Measurements from ENCODE around the gene METTL3. TPM values are rescaled to one million over a fixed set of nuclear protein-coding genes. Genes with fewer than 3 reads are reported as not detected.

METTL3 gene
- total and polyA plus RNA-seq, 4 experiments from 2014 or later: 20.1 to 98.9 (median 60.6) TPM

DNA sequence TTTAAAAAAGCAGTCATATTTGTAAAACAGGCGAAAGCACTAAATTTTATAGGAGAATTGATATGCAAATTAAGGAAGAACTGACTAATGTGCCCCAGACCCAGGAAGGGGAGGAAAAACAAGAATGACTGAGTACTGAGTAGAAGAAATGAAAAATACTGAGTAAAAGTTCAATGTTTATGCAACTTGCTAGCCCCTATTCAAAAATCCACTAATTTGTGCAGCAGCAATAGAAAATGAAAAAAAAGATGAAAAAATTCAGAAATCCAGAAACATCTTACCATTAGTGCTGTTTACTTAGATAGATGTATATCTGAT is 61.3 kb downstream of the METTL3 start:
- Mint-ChIP-seq H3K36me3 (peaks cover 4 to 36% of the 10 kb centered on the region in 2 donors), H3K9me3 (no peaks in the 10 kb centered on the region), H3K27ac (peak overlapping the region; percentile 6 to 81 (median 43)), H3K27me3 (no peaks in the 10 kb centered on the region), H3K4me3 (peak overlapping the region in 4 of 8 donors; percentile 35 to 55 (median 44)), H3K4me1 (peaks cover 44 to 75% (median 58%) of the 10 kb centered on the region in 4 donors)
- Histone ChIP-seq H3K27ac (ENCODE audit: low read depth, low read length) (peak overlapping the region; percentile 18), H3K4me3 (ENCODE audit: low read length in 2 of 2) (no peak overlapping the region), H3K27me3 (ENCODE audit: insufficient read depth, low read length) (no peaks in the 10 kb centered on the region), H3K36me3 (ENCODE audit: insufficient read depth, low read length) (no peaks in the 10 kb centered on the region), H3K9me3 (ENCODE audit: control insufficient read depth in 1 of 2, low read length in 2 of 2) (no peaks in the 10 kb centered on the region), H3K4me1 (ENCODE audit: insufficient read depth, low read length) (peaks cover 66% of the 10 kb centered on the region)
- intact Hi-C loops (cut with micrococcal nuclease): no loop called here
- ChIA-PET POLR2A (ENCODE audit: partially characterized antibody) (interaction anchor here (1.5 to 3.7 kb wide), 2 partner anchors 12 to 13 kb away, joined by 12 to 28 read pairs; no protein-coding TSS in a partner anchor), CTCF (ENCODE audit: partially characterized antibody) (interaction anchor here (0.9 kb wide), 1 partner anchor 13 kb away, joined by 4 read pairs; no protein-coding TSS in a partner anchor)
- no peak for DNase-seq

Other genes with a start within 250 kb of the METTL3 start
- 100 to 1,000 TPM; 538 to 539 TPM for gene HNRNPC, start 241.9 kb downstream of the METTL3 start, total RNA-seq
- 1,000 to 10,000 TPM in 1 of 2 donors, 100 to 1,000 TPM in 1; 705 to 1,178 TPM for gene HNRNPC, start 241.9 kb downstream of the METTL3 start, polyA plus RNA-seq
- under 1 TPM in 1 of 2 experiments, not detected in 1; 0.47 TPM for gene RPGRIP1, start 231.3 kb downstream of the METTL3 start, total RNA-seq
- gene RPGRIP1, start 231.3 kb downstream of the METTL3 start, polyA plus RNA-seq: not detected
- 10 to 100 TPM; 84.5 to 87.2 TPM for gene SUPT16H, start 127.3 kb downstream of the METTL3 start, total RNA-seq
- gene SUPT16H, start 127.3 kb downstream of the METTL3 start, polyA plus RNA-seq: 10 to 100 TPM; 60.6 to 84.5 TPM
- gene CHD8, start 55.2 kb downstream of the METTL3 start, total RNA-seq: 100 to 1,000 TPM; 131 to 132 TPM
- gene CHD8, start 55.2 kb downstream of the METTL3 start, polyA plus RNA-seq: 10 to 100 TPM in 1 of 2 donors, 1 to 10 TPM in 1; 10.0 to 38.4 TPM
- gene RAB2B, start 34.4 kb downstream of the METTL3 start, total RNA-seq: 10 to 100 TPM; 29.3 to 30.4 TPM
- gene RAB2B, start 34.4 kb downstream of the METTL3 start, polyA plus RNA-seq: 10 to 100 TPM in 1 of 2 donors, 1 to 10 TPM in 1; 8.3 to 14.9 TPM
- gene TOX4, start 34.1 kb downstream of the METTL3 start, total RNA-seq: 10 to 100 TPM; 83.6 to 86.0 TPM
- 10 to 100 TPM; 81.8 to 86.2 TPM for gene TOX4, start 34.1 kb downstream of the METTL3 start, polyA plus RNA-seq
- gene SALL2, start 15.0 kb upstream of the METTL3 start, total RNA-seq: 1 to 10 TPM; 6.5 to 6.6 TPM
- gene SALL2, start 15.0 kb upstream of the METTL3 start, polyA plus RNA-seq: 1 to 10 TPM in 1 of 2 donors, under 1 TPM in 1; 0.42 to 2.7 TPM
- gene OR10G3, start 68.7 kb upstream of the METTL3 start, total RNA-seq: not detected
- not detected for gene OR10G3, start 68.7 kb upstream of the METTL3 start, polyA plus RNA-seq
- not detected for gene OR10G2, start 123.6 kb upstream of the METTL3 start, total RNA-seq
- not detected for gene OR10G2, start 123.6 kb upstream of the METTL3 start, polyA plus RNA-seq
- not detected for gene OR4E2, start 142.5 kb upstream of the METTL3 start, total RNA-seq
- gene OR4E2, start 142.5 kb upstream of the METTL3 start, polyA plus RNA-seq: not detected
- gene OR4E1, start 162.5 kb upstream of the METTL3 start, total RNA-seq: not detected
- gene OR4E1, start 162.5 kb upstream of the METTL3 start, polyA plus RNA-seq: under 1 TPM in 1 of 2 donors, not detected in 1; 0.22 TPM